Mesenchymal stem cell (in vitro differentiated cells and primary cell): Measurements from ENCODE around the gene IL18R1.

ENCODE experiments used
- DNase-seq: peaks from one replicate; pipeline ENCODE4 v3.0.0-alpha.2; 2013
- H2AFZ ChIP-seq: one replicate; pipeline ENCODE4 v1.6.1; 2013; ENCODE audit warnings: low read depth, mild to moderate bottlenecking, control low read depth, inconsistent platforms, low read length, moderate library complexity
- H2AK5ac ChIP-seq: 2 replicates; pipeline ENCODE4 v1.6.1; 2013; ENCODE audit warnings: low read length, moderate library complexity, mild to moderate bottlenecking, inconsistent platforms; ENCODE audit not compliant: severe bottlenecking
- H2BK120ac ChIP-seq: one replicate; pipeline ENCODE4 v1.6.1; 2013; ENCODE audit warnings: low read depth, mild to moderate bottlenecking, inconsistent platforms, low read length, moderate library complexity
- H2BK12ac ChIP-seq, 2 experiments: one replicate each; pipeline ENCODE4 v1.6.1; 2013; ENCODE audit warnings: inconsistent platforms in 2 of 2, low read length in 2 of 2, mild to moderate bottlenecking in 2 of 2, moderate library complexity in 2 of 2, control low read depth in 1 of 2
- H2BK15ac ChIP-seq: one replicate; pipeline ENCODE4 v1.6.1; 2013; ENCODE audit warnings: mild to moderate bottlenecking, low read depth, inconsistent platforms; ENCODE audit not compliant: poor library complexity, severe bottlenecking
- H2BK5ac ChIP-seq: 2 replicates; pipeline ENCODE4 v1.6.1; 2013; ENCODE audit warnings: low read depth, mild to moderate bottlenecking, low read length, control low read depth, inconsistent platforms; ENCODE audit not compliant: poor library complexity, severe bottlenecking
- H3K14ac ChIP-seq, 2 experiments: one replicate each; pipeline ENCODE4 v1.6.1; 2013; ENCODE audit warnings: inconsistent platforms in 2 of 2, low read length in 2 of 2, control low read depth in 1 of 2, mild to moderate bottlenecking in 1 of 2, moderate library complexity in 1 of 2
- H3K18ac ChIP-seq, 2 experiments: one replicate each; pipeline ENCODE4 v1.6.1; 2013; ENCODE audit warnings: inconsistent platforms in 2 of 2, low read length in 2 of 2, control low read depth in 1 of 2, low read depth in 1 of 2, mild to moderate bottlenecking in 1 of 2
- H3K23ac ChIP-seq, 2 experiments: one replicate each; pipeline ENCODE4 v1.6.1; 2013; ENCODE audit warnings: inconsistent platforms in 2 of 2, low read length in 2 of 2, mild to moderate bottlenecking in 2 of 2, moderate library complexity in 2 of 2, control low read depth in 1 of 2
- H3K27ac ChIP-seq: 2 replicates; pipeline ENCODE4 v1.5.1; 2013; ENCODE audit warnings: mild to moderate bottlenecking, moderate library complexity, low read length, control low read depth, inconsistent platforms; ENCODE audit not compliant: poor library complexity, severe bottlenecking
- H3K27me3 ChIP-seq, 2 experiments: 2 replicates each; pipeline versions ENCODE4 v1.6.1 to v1.7.0; 2013; ENCODE audit warnings: low read length in 2 of 2, mild to moderate bottlenecking in 2 of 2, moderate library complexity in 2 of 2, control low read depth in 1 of 2, inconsistent platforms in 1 of 2; ENCODE audit not compliant: control insufficient read depth in 1 of 2, insufficient read depth in 1 of 2
- H3K36me3 ChIP-seq, 2 experiments: 2 replicates each; pipeline versions ENCODE4 v1.6.1 to v1.7.0; 2013; ENCODE audit warnings: low read length in 2 of 2, control low read depth in 1 of 2, inconsistent platforms in 1 of 2, low read depth in 1 of 2, mild to moderate bottlenecking in 1 of 2; ENCODE audit not compliant: insufficient read depth in 2 of 2, control insufficient read depth in 1 of 2
- H3K4ac ChIP-seq, 2 experiments: one replicate each; pipeline ENCODE4 v1.6.1; 2013; ENCODE audit warnings: inconsistent platforms in 2 of 2, low read length in 2 of 2, mild to moderate bottlenecking in 2 of 2, moderate library complexity in 2 of 2, control low read depth in 1 of 2, low read depth in 1 of 2
- H3K4me1 ChIP-seq: 2 replicates; pipeline ENCODE4 v1.6.1; 2013; ENCODE audit warnings: low read depth, low read length, control low read depth; ENCODE audit not compliant: control insufficient read depth, insufficient read depth
- H3K4me2 ChIP-seq: 2 replicates; pipeline ENCODE4 v1.6.1; 2013; ENCODE audit warnings: low read length, mild to moderate bottlenecking, inconsistent platforms; ENCODE audit not compliant: poor library complexity, severe bottlenecking
- H3K4me3 ChIP-seq, 2 experiments: 2 replicates each; pipeline versions ENCODE4 v1.5.1 to v1.7.0; 2013; ENCODE audit warnings: low read length in 2 of 2, mild to moderate bottlenecking in 2 of 2, control low read depth in 1 of 2, low read depth in 1 of 2; ENCODE audit not compliant: insufficient read depth in 1 of 2
- H3K79me1 ChIP-seq: replicated peaks from 2 replicates; pipeline ENCODE4 v1.6.1; 2013; ENCODE audit warnings: mild to moderate bottlenecking, control low read depth, low read length, inconsistent platforms; ENCODE audit not compliant: poor library complexity, severe bottlenecking
- H3K9ac ChIP-seq: 2 replicates; pipeline ENCODE4 v1.7.0; 2013; ENCODE audit warnings: mild to moderate bottlenecking, low read length, moderate library complexity
- H3K9me3 ChIP-seq: 2 replicates; pipeline ENCODE4 v1.7.0; 2013; ENCODE audit warnings: mild to moderate bottlenecking, low read length; ENCODE audit not compliant: control insufficient read depth
- H4K8ac ChIP-seq: one replicate; pipeline ENCODE4 v1.6.1; 2013; ENCODE audit warnings: inconsistent platforms, mild to moderate bottlenecking, low read length, moderate library complexity
- H4K91ac ChIP-seq: one replicate; pipeline ENCODE4 v1.6.1; 2013; ENCODE audit warnings: mild to moderate bottlenecking, low read length, inconsistent platforms
- WGBS: methylation state at CpG from one replicate; pipeline ENCODE4 v1.1.7; 2013; ENCODE audit warnings: mixed read lengths; 5-methylcytosine and 5-hydroxymethylcytosine counted together

IL18R1 gene

GRCh38 chr2:102344397-102344796 is 11.2 kb upstream of the IL18R1 start:
- H3K4me3 ChIP-seq = no peak overlapping the region
- H3K27ac ChIP-seq = no peak overlapping the region
- no peak overlapping the region for H2BK15ac ChIP-seq
- WGBS = 85% methylated on average over 3 of the region's 3 CpGs
- no peak for DNase-seq
- H3K23ac ChIP-seq = no peak overlapping the region
- no peak overlapping the region for H3K14ac ChIP-seq
- no peak overlapping the region for H3K4me2 ChIP-seq
- no peak overlapping the region for H2BK12ac ChIP-seq
- H3K9me3 ChIP-seq = no peaks in the 10 kb centered on the region
- H3K9ac ChIP-seq = no peak overlapping the region
- no peak overlapping the region for H2AK5ac ChIP-seq
- no peaks in the 10 kb centered on the region for H3K36me3 ChIP-seq
- H2AFZ ChIP-seq = no peak overlapping the region
- no peak overlapping the region for H4K8ac ChIP-seq
- H3K4me1 ChIP-seq = no peaks in the 10 kb centered on the region
- peaks cover 10 to 38% of the 10 kb centered on the region in 2 experiments for H3K27me3 ChIP-seq
- H2BK120ac ChIP-seq = no peak overlapping the region
- H3K4ac ChIP-seq = no peak overlapping the region
- H4K91ac ChIP-seq = no peak overlapping the region
- no peak overlapping the region for H3K18ac ChIP-seq
- H2BK5ac ChIP-seq = no peak overlapping the region
- H3K79me1 ChIP-seq = no peaks in the 10 kb centered on the region

GRCh38 chr2:102345329-102345920 is 10.2 kb upstream of the IL18R1 start:
- no peak overlapping the region for H2BK120ac ChIP-seq
- no peak overlapping the region for H3K4ac ChIP-seq
- no peaks in the 10 kb centered on the region for H3K36me3 ChIP-seq
- no peak for DNase-seq
- H3K79me1 ChIP-seq = no peaks in the 10 kb centered on the region
- no peak overlapping the region for H4K8ac ChIP-seq
- no peak overlapping the region for H4K91ac ChIP-seq
- H3K9me3 ChIP-seq = no peaks in the 10 kb centered on the region
- H2AFZ ChIP-seq = no peak overlapping the region
- no peaks in the 10 kb centered on the region for H3K4me1 ChIP-seq
- no peak overlapping the region for H2BK15ac ChIP-seq
- H3K18ac ChIP-seq = no peak overlapping the region
- H3K27me3 ChIP-seq = peaks cover 13 to 43% of the 10 kb centered on the region in 2 experiments
- no peak overlapping the region for H3K4me2 ChIP-seq
- H3K14ac ChIP-seq = no peak overlapping the region
- H2BK12ac ChIP-seq = no peak overlapping the region
- H3K9ac ChIP-seq = no peak overlapping the region
- H3K27ac ChIP-seq = no peak overlapping the region
- WGBS = 100% methylated on average over 1 of the region's 4 CpGs
- H3K23ac ChIP-seq = no peak overlapping the region
- no peak overlapping the region for H2BK5ac ChIP-seq
- H3K4me3 ChIP-seq = no peak overlapping the region
- no peak overlapping the region for H2AK5ac ChIP-seq

- Histone ChIP-seq H3K27me3 (peaks cover 17 to 55% of the 10 kb centered on the region in 2 experiments), H2BK12ac (no peak overlapping the region), H4K91ac (no peak overlapping the region), H3K9me3 (no peaks in the 10 kb centered on the region), H3K79me1 (no peaks in the 10 kb centered on the region), H3K23ac (no peak overlapping the region), H4K8ac (no peak overlapping the region), H3K4me1 (no peaks in the 10 kb centered on the region), H2BK15ac (no peak overlapping the region), H3K4ac (no peak overlapping the region), H2AK5ac (no peak overlapping the region), H3K14ac (no peak overlapping the region), H3K9ac (no peak overlapping the region), H2BK120ac (no peak overlapping the region), H3K36me3 (no peaks in the 10 kb centered on the region), H3K27ac (no peak overlapping the region), H3K4me3 (no peak overlapping the region), H2AFZ (no peak overlapping the region), H3K18ac (no peak overlapping the region), H2BK5ac (no peak overlapping the region), H3K4me2 (no peak overlapping the region)
- 81% methylated on average over 6 of the region's 7 CpGs for WGBS
- no peak for DNase-seq
Measured at GRCh38 chr2:102346381-102347130, 9.0 kb upstream of the IL18R1 start.

GRCh38 chr2:102350137-102350793 is 5.3 kb upstream of the IL18R1 start:
- H3K4me3 ChIP-seq = no peak overlapping the region
- no peak overlapping the region for H3K4me2 ChIP-seq
- H3K27ac ChIP-seq = no peak overlapping the region
- DNase-seq = no peak
- peaks cover 17 to 44% of the 10 kb centered on the region in 2 experiments for H3K27me3 ChIP-seq
- H4K8ac ChIP-seq = no peak overlapping the region
- no peak overlapping the region for H3K23ac ChIP-seq
- no peak overlapping the region for H3K9ac ChIP-seq
- H3K4ac ChIP-seq = no peak overlapping the region
- WGBS = 63% methylated on average over 1 of the region's 1 CpG
- no peak overlapping the region for H3K14ac ChIP-seq
- no peak overlapping the region for H4K91ac ChIP-seq
- H2AK5ac ChIP-seq = no peak overlapping the region
- no peaks in the 10 kb centered on the region for H3K79me1 ChIP-seq
- no peak overlapping the region for H2BK120ac ChIP-seq
- H3K36me3 ChIP-seq = no peaks in the 10 kb centered on the region
- no peak overlapping the region for H2BK5ac ChIP-seq
- no peaks in the 10 kb centered on the region for H3K9me3 ChIP-seq
- no peak overlapping the region for H2AFZ ChIP-seq
- H3K18ac ChIP-seq = peak overlapping the region in 1 of 2 experiments; percentile 51
- no peaks in the 10 kb centered on the region for H3K4me1 ChIP-seq
- H2BK15ac ChIP-seq = no peak overlapping the region
- H2BK12ac ChIP-seq = peak overlapping the region in 1 of 2 experiments; percentile 25
